Islet precursor cell (in vitro differentiated cells): ENCODE results near the gene PDGFB.
"Not testable (repeated sequence)": the region's sequence is repeated elsewhere in the genome, so short reads cannot be mapped to it uniquely, and the experiment has no call there.

Experiments used
- DNase-seq: peaks from one replicate; pipeline ENCODE4 v3.0.0-alpha.2; 2018

Gene PDGFB

GRCh38 chr22:39223091-39223710 lies 21.6 kb downstream of the PDGFB start:
- no peak for DNase-seq

- no peak for DNase-seq
Measured at GRCh38 chr22:39221999-39222686, 22.6 kb downstream of the PDGFB start.

- DNase-seq = peak; percentile 32
Measured at GRCh38 chr22:39220890-39221850, 23.6 kb downstream of the PDGFB start.

- no peak for DNase-seq
Measured at GRCh38 chr22:39220450-39220849, 24.3 kb downstream of the PDGFB start.

- peak; percentile 37 for DNase-seq
Measured at GRCh38 chr22:39219071-39220039, 25.4 kb downstream of the PDGFB start.

GRCh38 chr22:39218432-39218831 lies 26.4 kb downstream of the PDGFB start:
- not testable (repeated sequence) for DNase-seq

GRCh38 chr22:39216143-39216490 lies 28.7 kb downstream of the PDGFB start:
- peak; percentile 52 for DNase-seq

- DNase-seq = peak; percentile 55
Measured at GRCh38 chr22:39215426-39216142, 29.2 kb downstream of the PDGFB start.

GRCh38 chr22:39215070-39215396 lies 29.7 kb downstream of the PDGFB start:
- no peak for DNase-seq

GRCh38 chr22:39214383-39215069 lies 30.3 kb downstream of the PDGFB start:
- DNase-seq = peak; percentile 93

- no peak for DNase-seq
Measured at GRCh38 chr22:39214006-39214382, 30.8 kb downstream of the PDGFB start.

- peak; percentile 98 for DNase-seq
Measured at GRCh38 chr22:39212721-39213376, 31.9 kb downstream of the PDGFB start.

- peak; percentile 52 for DNase-seq
Measured at GRCh38 chr22:39209756-39210155, 35.0 kb downstream of the PDGFB start.

- peak; percentile 51 for DNase-seq
Measured at GRCh38 chr22:39208013-39208680, 36.6 kb downstream of the PDGFB start.

- peak; percentile 53 for DNase-seq
Measured at GRCh38 chr22:39207141-39208012, 37.4 kb downstream of the PDGFB start.

GRCh38 chr22:39206491-39206890 lies 38.3 kb downstream of the PDGFB start:
- peak; percentile 25 for DNase-seq

GRCh38 chr22:39205344-39206021 lies 39.3 kb downstream of the PDGFB start:
- DNase-seq = peak; percentile 90

GRCh38 chr22:39204216-39204615 lies 40.6 kb downstream of the PDGFB start:
- peak; percentile 43 for DNase-seq
